HepG2 (cell line): ENCODE measurements around the gene ISOC2. TPM values are rescaled to one million over a fixed set of nuclear protein-coding genes. Genes with fewer than 3 reads are reported as not detected.

Experiments
- BORCS8-MEF2B ChIP-seq: sonication (generic); formaldehyde crosslinking; IDR thresholded peaks from 2 replicates; pipeline ENCODE4 v1.8.0; 2022; ENCODE audit warnings: mild to moderate bottlenecking, missing genetic modification reagents
- CREB1 ChIP-seq, 2 experiments: fragments of 450-650 bp in 1 of 2; IDR thresholded peaks; 2 replicates each; pipeline ENCODE4 v1.6.1; 2016 to 2017; ENCODE audit warnings: control low read depth in 1 of 2, mild to moderate bottlenecking in 1 of 2, missing compliant biosample characterization in 1 of 2, missing genetic modification characterization in 1 of 2
- HNRNPK ChIP-seq: fragments of 200-400 bp; formaldehyde crosslinking; IDR thresholded peaks from 2 replicates; pipeline ENCODE4 v1.6.1; 2018; ENCODE audit warnings: low read length, low read depth, moderate library complexity, mild to moderate bottlenecking; ENCODE audit not compliant: poor library complexity, severe bottlenecking
- MED13 ChIP-seq: sonication (generic); formaldehyde crosslinking; IDR thresholded peaks from 2 replicates; pipeline ENCODE4 v1.5.0; 2020; ENCODE audit warnings: missing genetic modification reagents
- NPAS2 ChIP-seq: sonication (generic); formaldehyde crosslinking; IDR thresholded peaks from 2 replicates; pipeline ENCODE4 v1.8.0; 2022; ENCODE audit warnings: mild to moderate bottlenecking, missing genetic modification reagents, borderline replicate concordance
- POLR2G ChIP-seq: fragments of 200-400 bp; formaldehyde crosslinking; IDR thresholded peaks from 2 replicates; pipeline ENCODE4 v1.6.1; 2018; ENCODE audit warnings: mild to moderate bottlenecking, low read depth, low read length, moderate library complexity
- REL ChIP-seq: sonication (generic); formaldehyde crosslinking; conservative IDR thresholded peaks from 2 replicates; pipeline ENCODE4 v1.8.0; 2022; ENCODE audit warnings: mild to moderate bottlenecking, missing genetic modification reagents, moderate library complexity
- SALL1 ChIP-seq: sonication (generic); formaldehyde crosslinking; IDR thresholded peaks from 2 replicates; pipeline ENCODE4 v1.8.0; 2022; ENCODE audit warnings: mild to moderate bottlenecking, missing genetic modification reagents
- TP53 ChIP-seq: sonication (generic); formaldehyde crosslinking; conservative IDR thresholded peaks from 2 replicates; pipeline ENCODE4 v1.4.0; 2020; ENCODE audit warnings: missing genetic modification reagents
- ZEB1 ChIP-seq: IDR thresholded peaks from 2 replicates; pipeline ENCODE4 v1.6.1; 2012; ENCODE audit warnings: mild to moderate bottlenecking, low read depth, inconsistent platforms; ENCODE audit not compliant: insufficient replicate concordance
- ZMYM2 ChIP-seq: sonication (generic); formaldehyde crosslinking; IDR thresholded peaks from 2 replicates; pipeline ENCODE4 v1.8.0; 2022; ENCODE audit warnings: mild to moderate bottlenecking, missing genetic modification reagents
- ZNF496 ChIP-seq: sonication (generic); formaldehyde crosslinking; IDR thresholded peaks from 2 replicates; pipeline ENCODE4 v1.8.1; 2023; ENCODE audit warnings: mild to moderate bottlenecking, moderate library complexity, missing genetic modification reagents; ENCODE audit not compliant: insufficient replicate concordance
- ZNF556 ChIP-seq: sonication (generic); formaldehyde crosslinking; IDR thresholded peaks from 2 replicates; pipeline ENCODE4 v1.4.0; 2020; ENCODE audit warnings: mild to moderate bottlenecking, missing genetic modification reagents, borderline replicate concordance
- ZNF589 ChIP-seq: sonication (generic); formaldehyde crosslinking; conservative IDR thresholded peaks from 2 replicates; pipeline ENCODE4 v1.8.0; 2022; ENCODE audit warnings: mild to moderate bottlenecking, moderate library complexity, missing genetic modification reagents
- ZNF766 ChIP-seq: sonication (generic); formaldehyde crosslinking; IDR thresholded peaks from 2 replicates; pipeline ENCODE4 v1.5.0; 2020; ENCODE audit warnings: missing genetic modification reagents, borderline replicate concordance
- ZNF790 ChIP-seq: sonication (generic); formaldehyde crosslinking; IDR thresholded peaks from 2 replicates; pipeline ENCODE4 v1.8.0; 2022; ENCODE audit warnings: missing genetic modification reagents, mild to moderate bottlenecking, borderline replicate concordance
- polyA plus RNA-seq, 8 experiments: library from polyadenylated mRNA; depleted of rRNA in 3 of 8; stranded (reverse) in 7 of 8; unstranded in 1 of 8; fragments of >200 nt; fragmentation: Illumina TruSeq in 4 of 8; extraction: Trizol in 4 of 8; gene quantifications; 2 replicates each; pipeline versions ENCODE4 v1.2.1 to v1.2.3, GENCODE V29; 2011 to 2016; ENCODE audit warnings: low read depth in 4 of 8, missing spikeins in 1 of 8, mixed read lengths in 1 of 8; ENCODE audit not compliant: insufficient read depth in 1 of 8
- total RNA-seq, 5 experiments: library from RNA; depleted of rRNA; stranded (reverse); fragments of >200 nt; fragmentation: Illumina TruSeq; extraction: Trizol; gene quantifications; 2 replicates each; pipeline ENCODE4 v1.2.3, GENCODE V29; 2016; ENCODE audit warnings: low read depth in 1 of 5
- TF ChIP-seq, protein P1 (sequence below): sonication (generic); formaldehyde crosslinking; IDR thresholded peaks from 2 replicates; pipeline ENCODE4 v1.8.0; 2022; ENCODE audit warnings: missing genetic modification reagents, mild to moderate bottlenecking, inconsistent platforms, borderline replicate concordance
- TF ChIP-seq, protein P2 (sequence below): sonication (generic); formaldehyde crosslinking; IDR thresholded peaks from 2 replicates; pipeline ENCODE4 v1.9.0; 2021; ENCODE audit warnings: mild to moderate bottlenecking, missing genetic modification reagents
- TF ChIP-seq, protein P3 (sequence below): sonication (generic); formaldehyde crosslinking; IDR thresholded peaks from 2 replicates; pipeline ENCODE4 v1.8.1; 2023; ENCODE audit warnings: mild to moderate bottlenecking, inconsistent platforms, moderate library complexity, missing genetic modification reagents, borderline replicate concordance

Gene ISOC2
- total and polyA plus RNA-seq, 2 of the 13 experiments (the other 11 are each of a cell fraction or from before 2014, with no cell fraction given): 76.8 to 105 TPM

DNA sequence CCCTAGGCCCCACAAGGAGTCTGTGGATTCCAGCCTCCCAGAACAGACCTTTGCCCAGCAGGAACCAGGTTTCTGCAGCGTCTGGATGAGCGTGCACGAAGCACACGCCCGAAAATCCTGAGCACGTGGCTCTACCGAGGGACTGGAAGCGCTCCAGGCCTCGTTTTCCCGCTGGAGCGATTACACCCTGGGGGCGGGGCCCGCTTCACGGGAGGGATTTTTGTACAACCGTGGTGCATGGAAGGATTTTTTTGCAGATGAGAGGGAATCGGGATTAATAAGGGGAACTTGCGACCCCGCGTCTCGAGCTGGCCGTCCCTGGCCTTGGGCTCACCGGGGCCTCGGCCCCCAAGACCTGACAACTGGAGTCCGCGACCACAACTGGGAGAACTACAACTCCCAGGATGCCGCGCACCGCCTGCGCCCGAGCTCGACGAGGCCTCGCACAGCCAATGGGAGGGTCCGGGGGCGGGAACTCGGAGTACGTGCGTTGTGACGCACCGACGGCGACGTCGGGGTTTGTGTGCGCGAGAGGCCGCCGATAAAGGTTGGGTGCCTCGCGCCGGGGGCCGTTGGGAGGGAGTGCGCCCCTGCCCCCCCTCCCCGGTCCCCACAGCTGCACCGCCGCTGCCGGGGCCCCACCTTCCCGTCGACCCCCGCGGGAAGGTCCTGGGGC lies 14.8 kb upstream of the ISOC2 start, which contains the start of gene ZNF628 (continued):
- TF ChIP-seq ZNF766 (CRISPR knock-in tag) (peak; percentile 73; the same call in 1 of the 2 replicates), REL (CRISPR knock-in tag) (no peak), ZNF556 (peak; percentile 73; the same call in 1 of the 2 replicates), TP53 (CRISPR knock-in tag) (0 out of 2 replicates have a peak, but pooled peaks have one; percentile 44), ZNF496 (CRISPR knock-in tag) (no peak), ZMYM2 (CRISPR knock-in tag) (peak; percentile 81), MED13 (CRISPR knock-in tag) (no peak), BORCS8-MEF2B (peak; percentile 86; the same call in 1 of the 2 replicates), ZNF589 (CRISPR knock-in tag) (peak; percentile 66; the same call in 1 of the 2 replicates), HNRNPK (peak; percentile 93), ZNF790 (CRISPR knock-in tag) (no peak), ZEB1 (no peak), SALL1 (CRISPR knock-in tag) (peak; percentile 79), CREB1 (IDR thresholded peaks at IDR 0.05) (peak; percentile 95), CREB1 (CRISPR knock-in tag; IDR thresholded peaks at IDR 0.05) (peak; percentile 97), NPAS2 (CRISPR knock-in tag) (no peak), POLR2G (peak; percentile 63)
- TF ChIP-seq, protein P1, sequence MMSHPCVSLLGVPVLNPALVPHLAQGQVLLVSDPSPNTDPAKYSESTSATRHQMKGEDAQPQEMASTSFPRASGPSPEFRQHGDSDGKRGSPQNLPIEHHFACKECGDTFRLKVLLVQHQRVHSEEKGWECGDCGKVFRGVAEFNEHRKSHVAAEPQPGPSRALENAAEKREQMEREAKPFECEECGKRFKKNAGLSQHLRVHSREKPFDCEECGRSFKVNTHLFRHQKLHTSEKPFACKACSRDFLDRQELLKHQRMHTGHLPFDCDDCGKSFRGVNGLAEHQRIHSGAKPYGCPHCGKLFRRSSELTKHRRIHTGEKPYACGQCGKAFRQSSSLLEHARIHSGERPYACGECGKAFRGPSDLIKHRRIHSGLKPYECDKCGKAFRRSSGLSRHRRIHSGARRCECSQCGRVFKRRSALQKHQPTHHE (CRISPR knock-in tag): no peak
- TF ChIP-seq, protein P2, sequence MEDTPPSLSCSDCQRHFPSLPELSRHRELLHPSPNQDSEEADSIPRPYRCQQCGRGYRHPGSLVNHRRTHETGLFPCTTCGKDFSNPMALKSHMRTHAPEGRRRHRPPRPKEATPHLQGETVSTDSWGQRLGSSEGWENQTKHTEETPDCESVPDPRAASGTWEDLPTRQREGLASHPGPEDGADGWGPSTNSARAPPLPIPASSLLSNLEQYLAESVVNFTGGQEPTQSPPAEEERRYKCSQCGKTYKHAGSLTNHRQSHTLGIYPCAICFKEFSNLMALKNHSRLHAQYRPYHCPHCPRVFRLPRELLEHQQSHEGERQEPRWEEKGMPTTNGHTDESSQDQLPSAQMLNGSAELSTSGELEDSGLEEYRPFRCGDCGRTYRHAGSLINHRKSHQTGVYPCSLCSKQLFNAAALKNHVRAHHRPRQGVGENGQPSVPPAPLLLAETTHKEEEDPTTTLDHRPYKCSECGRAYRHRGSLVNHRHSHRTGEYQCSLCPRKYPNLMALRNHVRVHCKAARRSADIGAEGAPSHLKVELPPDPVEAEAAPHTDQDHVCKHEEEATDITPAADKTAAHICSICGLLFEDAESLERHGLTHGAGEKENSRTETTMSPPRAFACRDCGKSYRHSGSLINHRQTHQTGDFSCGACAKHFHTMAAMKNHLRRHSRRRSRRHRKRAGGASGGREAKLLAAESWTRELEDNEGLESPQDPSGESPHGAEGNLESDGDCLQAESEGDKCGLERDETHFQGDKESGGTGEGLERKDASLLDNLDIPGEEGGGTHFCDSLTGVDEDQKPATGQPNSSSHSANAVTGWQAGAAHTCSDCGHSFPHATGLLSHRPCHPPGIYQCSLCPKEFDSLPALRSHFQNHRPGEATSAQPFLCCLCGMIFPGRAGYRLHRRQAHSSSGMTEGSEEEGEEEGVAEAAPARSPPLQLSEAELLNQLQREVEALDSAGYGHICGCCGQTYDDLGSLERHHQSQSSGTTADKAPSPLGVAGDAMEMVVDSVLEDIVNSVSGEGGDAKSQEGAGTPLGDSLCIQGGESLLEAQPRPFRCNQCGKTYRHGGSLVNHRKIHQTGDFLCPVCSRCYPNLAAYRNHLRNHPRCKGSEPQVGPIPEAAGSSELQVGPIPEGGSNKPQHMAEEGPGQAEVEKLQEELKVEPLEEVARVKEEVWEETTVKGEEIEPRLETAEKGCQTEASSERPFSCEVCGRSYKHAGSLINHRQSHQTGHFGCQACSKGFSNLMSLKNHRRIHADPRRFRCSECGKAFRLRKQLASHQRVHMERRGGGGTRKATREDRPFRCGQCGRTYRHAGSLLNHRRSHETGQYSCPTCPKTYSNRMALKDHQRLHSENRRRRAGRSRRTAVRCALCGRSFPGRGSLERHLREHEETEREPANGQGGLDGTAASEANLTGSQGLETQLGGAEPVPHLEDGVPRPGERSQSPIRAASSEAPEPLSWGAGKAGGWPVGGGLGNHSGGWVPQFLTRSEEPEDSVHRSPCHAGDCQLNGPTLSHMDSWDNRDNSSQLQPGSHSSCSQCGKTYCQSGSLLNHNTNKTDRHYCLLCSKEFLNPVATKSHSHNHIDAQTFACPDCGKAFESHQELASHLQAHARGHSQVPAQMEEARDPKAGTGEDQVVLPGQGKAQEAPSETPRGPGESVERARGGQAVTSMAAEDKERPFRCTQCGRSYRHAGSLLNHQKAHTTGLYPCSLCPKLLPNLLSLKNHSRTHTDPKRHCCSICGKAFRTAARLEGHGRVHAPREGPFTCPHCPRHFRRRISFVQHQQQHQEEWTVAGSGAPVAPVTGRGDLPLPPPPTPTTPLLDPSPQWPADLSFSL (CRISPR knock-in tag): no peak
- TF ChIP-seq, protein P3, sequence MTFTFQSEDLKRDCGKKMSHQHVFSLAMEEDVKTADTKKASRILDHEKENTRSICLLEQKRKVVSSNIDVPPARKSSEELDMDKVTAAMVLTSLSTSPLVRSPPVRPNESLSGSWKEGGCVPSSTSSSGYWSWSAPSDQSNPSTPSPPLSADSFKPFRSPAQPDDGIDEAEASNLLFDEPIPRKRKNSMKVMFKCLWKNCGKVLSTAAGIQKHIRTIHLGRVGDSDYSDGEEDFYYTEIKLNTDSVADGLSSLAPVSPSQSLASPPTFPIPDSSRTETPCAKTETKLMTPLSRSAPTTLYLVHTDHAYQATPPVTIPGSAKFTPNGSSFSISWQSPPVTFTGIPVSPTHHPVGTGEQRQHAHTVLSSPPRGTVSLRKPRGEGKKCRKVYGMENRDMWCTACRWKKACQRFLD (CRISPR knock-in tag): 0 out of 2 replicates have a peak, but pooled peaks have one; percentile 49
